Ammon's horn (tissue), 1 donor: Measurements from ENCODE around the gene PDXK.
A peak's percentile ranks its signal among the peaks of the same experiment; 100 is the strongest.

Experiments
- DNase-seq: peaks from one replicate; pipeline ENCODE4 v3.0.0-alpha.2; 2016; ENCODE audit warnings: low spot score

PDXK gene

GRCh38 chr21:43723648-43724047 is 4.7 kb downstream of the PDXK start:
- no peak for DNase-seq

DNA sequence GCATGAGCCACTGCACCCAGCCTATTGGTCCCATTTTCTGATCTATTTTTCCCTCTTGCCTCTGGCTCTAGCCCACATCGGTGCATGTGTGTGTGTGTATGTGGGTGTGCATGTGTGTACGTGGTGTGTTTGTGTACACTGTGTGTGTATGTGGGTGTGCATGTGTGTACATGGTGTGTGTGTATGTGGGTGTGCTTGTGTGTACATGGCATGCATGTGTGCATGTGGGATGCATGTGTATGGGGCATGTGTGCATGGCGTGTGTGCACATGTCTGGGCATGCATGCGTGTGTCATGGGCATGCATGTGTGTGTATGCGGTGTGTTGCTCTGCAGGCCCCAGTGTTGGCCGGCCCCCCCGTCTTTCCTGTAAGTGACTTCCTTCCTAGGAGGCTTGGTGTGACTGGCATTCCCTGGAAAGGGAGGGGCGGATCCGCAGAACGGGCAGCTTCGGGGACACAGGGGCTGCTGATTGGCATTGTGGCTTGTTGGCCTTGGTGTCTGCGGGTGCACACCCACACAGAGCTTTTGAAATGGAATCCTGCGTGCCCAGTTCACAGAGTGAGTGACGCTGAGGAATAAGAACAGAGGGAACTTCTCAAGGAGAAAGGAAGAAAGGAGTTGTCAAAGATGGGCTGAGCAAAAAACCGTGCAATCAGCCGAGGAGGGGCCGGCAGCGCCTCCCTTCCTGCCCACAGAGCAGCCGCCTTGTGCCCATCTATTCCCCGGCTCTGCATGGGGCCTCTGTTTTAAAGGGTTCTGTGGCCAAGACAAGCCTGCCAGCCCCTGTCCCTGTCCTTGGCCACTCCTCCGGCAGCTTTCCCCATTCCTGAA is 8.0 kb downstream of the PDXK start:
- DNase-seq, result peak; percentile 38

GRCh38 chr21:43727519-43728153 is 8.7 kb downstream of the PDXK start:
- peak; percentile 57 for DNase-seq

DNA sequence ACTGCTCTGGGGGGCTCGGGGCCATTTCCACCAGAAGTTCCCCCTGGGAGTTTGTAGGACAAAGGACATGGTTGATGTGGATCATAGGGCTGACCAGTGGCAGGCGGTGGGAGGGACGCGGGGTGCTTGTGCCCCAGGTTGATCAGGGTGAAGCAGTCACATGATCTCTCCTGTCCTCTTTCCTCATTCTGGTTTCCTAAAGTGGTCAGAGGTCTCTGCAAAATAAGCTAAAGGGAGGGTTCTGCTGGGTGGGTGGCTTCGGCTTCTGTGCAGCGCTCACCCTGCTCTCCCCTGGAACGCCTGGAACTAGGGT is 9.2 kb downstream of the PDXK start:
- DNase-seq, result no peak

- peak; percentile 96 for DNase-seq
Measured at GRCh38 chr21:43728467-43729390, 9.8 kb downstream of the PDXK start.

GRCh38 chr21:43731476-43731875 is 12.5 kb downstream of the PDXK start:
- DNase-seq, result no peak

- peak; percentile 67 for DNase-seq
Measured at GRCh38 chr21:43731891-43732711, 13.2 kb downstream of the PDXK start.

GRCh38 chr21:43733060-43733459 is 14.1 kb downstream of the PDXK start:
- no peak for DNase-seq

DNA sequence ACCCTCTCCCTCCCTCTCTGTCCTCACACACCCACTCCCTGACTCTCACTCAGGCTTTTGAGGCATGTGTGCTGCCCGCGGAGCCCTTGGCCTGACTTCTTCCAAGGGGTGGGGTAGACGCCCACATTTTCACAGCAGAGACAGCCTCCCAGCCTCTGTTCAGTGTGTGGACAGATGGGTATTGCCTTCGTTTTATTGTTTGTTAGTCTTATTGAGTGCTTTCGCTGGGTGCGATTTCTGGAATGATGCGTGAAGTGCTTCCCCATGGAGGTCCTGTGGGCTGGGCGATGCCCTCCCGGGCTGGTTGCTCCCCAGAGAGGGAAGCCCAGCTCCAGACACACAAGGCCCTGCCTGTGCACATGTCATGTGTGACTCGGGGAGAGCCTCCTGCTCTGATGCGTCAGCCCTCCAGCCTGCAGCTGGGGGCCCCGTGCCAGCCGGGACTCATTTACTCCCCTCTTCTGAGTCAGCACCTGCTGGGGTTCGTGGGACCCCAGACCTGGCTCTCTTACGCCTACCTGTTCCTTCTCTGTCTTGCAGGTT is 14.7 kb downstream of the PDXK start:
- DNase-seq, result no peak

DNA sequence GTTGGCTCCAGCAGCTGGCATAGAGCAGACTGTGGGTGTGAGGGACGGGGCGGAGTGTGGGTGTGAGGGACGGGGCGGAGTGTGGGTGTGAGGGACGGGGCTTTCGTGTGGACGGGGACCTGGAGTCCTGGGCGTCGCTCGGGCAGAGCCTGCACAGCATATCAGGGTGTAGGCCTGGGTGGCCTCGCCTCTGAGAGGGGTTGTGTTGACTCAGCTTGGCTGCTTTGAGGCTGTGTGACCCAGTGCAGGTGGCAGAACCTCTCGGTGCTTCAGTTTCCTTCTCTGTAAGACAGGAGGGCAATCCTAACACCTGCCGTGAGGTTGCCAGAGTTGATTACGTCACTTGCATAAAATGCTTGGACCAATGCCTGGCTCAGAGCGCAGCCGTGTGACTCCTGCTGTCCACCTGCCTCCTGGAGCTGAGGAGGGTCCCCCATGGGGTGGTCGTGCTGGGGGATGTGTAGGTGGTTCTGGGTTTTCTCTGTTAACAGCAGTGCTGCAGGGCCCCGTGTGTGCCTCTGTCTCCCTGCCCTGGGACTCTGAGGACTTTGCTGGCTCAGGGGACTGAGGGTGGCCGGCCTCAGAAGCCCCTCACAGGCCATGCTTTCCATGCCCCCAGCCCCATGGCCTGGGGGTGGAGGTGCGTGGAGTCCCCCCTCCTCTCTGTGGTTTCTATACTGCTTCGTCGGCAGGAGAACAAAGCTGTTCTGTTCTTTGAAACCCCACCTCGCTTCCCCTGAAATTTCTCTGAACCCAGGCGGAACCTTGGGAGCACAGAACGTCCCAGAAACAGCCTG is 15.4 kb downstream of the PDXK start:
- DNase-seq, result no peak

DNA sequence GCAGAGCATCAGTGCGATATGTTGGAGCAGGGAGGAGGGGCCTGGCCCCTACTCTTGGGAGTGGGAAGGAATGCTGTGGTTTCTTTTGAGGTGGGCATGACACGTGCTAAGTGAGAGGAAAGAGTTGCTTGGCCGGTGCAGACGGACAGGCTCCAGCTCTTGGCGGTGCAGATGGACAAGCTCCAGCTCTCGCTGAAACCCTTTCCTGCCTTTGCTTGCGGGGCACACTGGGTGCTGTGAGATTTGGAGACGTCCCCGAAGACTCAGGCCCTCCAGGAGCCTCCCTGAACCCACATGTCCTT is 15.9 kb downstream of the PDXK start:
- DNase-seq, result peak; percentile 69

- no peak for DNase-seq
Measured at GRCh38 chr21:43735236-43736091, 16.5 kb downstream of the PDXK start.

- DNase-seq, result no peak
Measured at GRCh38 chr21:43736224-43736883, 17.4 kb downstream of the PDXK start.

DNA sequence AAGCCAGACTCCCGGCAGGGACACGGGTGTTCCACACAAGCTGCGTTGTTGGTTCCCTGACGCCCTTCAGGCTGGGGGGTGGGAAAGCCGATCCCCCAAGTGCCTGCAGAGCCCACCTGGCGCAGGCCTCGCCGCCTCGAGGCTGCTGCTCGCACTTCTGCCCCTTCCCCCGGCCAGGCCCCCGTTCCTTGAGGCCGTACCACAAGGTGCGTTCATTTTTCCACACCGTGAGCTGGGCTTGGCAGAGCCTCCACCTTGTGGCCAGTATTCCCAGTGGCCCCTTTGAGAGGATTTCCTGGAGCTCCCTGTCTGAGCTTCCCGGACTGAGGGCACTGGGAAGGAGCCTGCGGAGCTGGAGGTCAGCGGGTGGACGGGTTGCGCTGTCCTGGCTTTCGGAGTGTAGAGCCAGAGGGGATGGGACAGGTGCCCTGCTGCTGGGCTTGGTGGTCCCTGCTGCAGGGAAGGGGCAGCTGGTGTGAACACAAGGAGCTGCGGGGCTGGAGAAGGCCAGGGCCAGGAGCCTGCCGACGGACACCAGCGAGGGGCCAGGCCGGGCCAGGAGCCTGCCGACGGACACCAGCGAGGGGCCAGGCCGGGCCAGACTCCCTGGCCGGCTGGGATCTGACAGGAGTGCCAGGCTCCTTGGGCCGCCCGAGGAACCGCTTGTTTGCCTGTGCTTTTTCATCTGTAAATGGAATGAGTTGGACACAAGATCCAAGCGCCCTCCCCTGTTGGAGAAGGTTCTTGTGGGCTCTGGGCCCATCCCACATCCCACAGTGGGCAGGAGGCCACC is 18.4 kb downstream of the PDXK start:
- no peak for DNase-seq

- no peak for DNase-seq
Measured at GRCh38 chr21:43739621-43740435, 20.9 kb downstream of the PDXK start.

DNA sequence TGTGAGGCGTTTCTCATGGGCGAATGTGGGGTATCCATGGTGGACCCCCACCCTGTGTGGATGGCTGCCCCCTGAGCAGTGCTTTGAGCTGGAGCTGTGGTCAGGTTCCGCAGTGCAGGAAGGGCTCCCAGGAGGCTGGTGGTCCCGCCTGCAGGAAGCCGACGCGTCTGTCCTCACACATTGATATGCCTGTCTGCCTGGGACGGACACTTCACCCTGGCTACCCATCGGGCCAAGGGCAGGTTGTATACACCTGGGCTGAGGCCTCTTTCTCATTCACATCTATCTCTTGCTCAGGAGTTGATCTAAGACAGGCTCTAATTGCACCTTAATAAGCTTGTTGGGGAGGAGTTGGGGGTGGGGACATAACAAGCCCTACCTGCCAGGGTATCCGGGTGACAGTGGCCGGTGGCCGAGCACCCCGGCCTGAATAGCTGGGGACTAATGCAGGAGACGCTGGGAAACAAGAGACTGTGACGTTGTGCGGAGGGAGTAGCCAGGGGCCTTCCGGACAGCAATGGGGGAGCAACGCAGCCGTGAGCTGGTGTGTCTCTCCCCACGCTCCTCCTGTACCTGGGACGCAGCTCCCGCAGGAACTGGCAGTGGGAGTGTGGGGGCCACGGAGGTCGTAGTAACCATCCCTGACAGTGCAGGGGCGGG is 21.7 kb downstream of the PDXK start:
- DNase-seq, result peak; percentile 78
